Astrocyte of the cerebellum (primary cell): ENCODE data around the gene FBXW4.

Experiments used
- DNase-seq: peaks from one replicate; pipeline ENCODE4 v3.0.0-alpha.2; 2011; ENCODE audit warnings: low read depth
- H3K4me3 ChIP-seq: 2 replicates; pipeline ENCODE4 v1.5.1; 2011; ENCODE audit warnings: mild to moderate bottlenecking, low read depth, low read length, moderate library complexity
- CTCF ChIP-seq: IDR thresholded peaks from 2 replicates; pipeline ENCODE4 v1.5.1; 2012; ENCODE audit warnings: low read length, low read depth, moderate library complexity, mild to moderate bottlenecking; ENCODE audit errors: missing control alignments
- in situ Hi-C: cut with HindIII; loops from 2 replicates; pipeline ENCODE4 v1.10.0; 2017; ENCODE audit warnings: low sequenced_read_pairs

FBXW4 gene

GRCh38 chr10:101617824-101618568 is 77.0 kb downstream of the FBXW4 start:
- in situ Hi-C loops = no loop called here
- DNase-seq = no peak
- no peak for TF ChIP-seq CTCF
- H3K4me3 ChIP-seq = no peak overlapping the region

GRCh38 chr10:101617102-101617823 is 77.7 kb downstream of the FBXW4 start:
- TF ChIP-seq CTCF = no peak

GRCh38 chr10:101616415-101617101 is 78.4 kb downstream of the FBXW4 start:
- no peak for DNase-seq
- no peak for TF ChIP-seq CTCF
- H3K4me3 ChIP-seq = no peak overlapping the region
- in situ Hi-C loops = no loop called here

More at GRCh38 chr10:101617102-101617823, 77.7 kb downstream of the FBXW4 start:
- no peak overlapping the region for H3K4me3 ChIP-seq
- in situ Hi-C loops = no loop called here
- no peak for DNase-seq

GRCh38 chr10:101615525-101616116 is 79.3 kb downstream of the FBXW4 start:
- TF ChIP-seq CTCF = no peak
- in situ Hi-C loops = no loop called here
- no peak for DNase-seq
- H3K4me3 ChIP-seq = no peak overlapping the region

GRCh38 chr10:101614663-101615524 is 80.1 kb downstream of the FBXW4 start:
- no peak for DNase-seq
- TF ChIP-seq CTCF = peak; percentile 21
- in situ Hi-C loops = no loop called here
- no peak overlapping the region for H3K4me3 ChIP-seq

GRCh38 chr10:101613646-101614045 is 81.3 kb downstream of the FBXW4 start:
- H3K4me3 ChIP-seq = no peak overlapping the region
- no peak for DNase-seq
- TF ChIP-seq CTCF = no peak
- in situ Hi-C loops = no loop called here
